CD4-positive, alpha-beta memory T cell (primary cell): ENCODE data around the gene RBM19. TPM values are rescaled to one million over a fixed set of nuclear protein-coding genes. Genes with fewer than 3 reads are reported as not detected.
A peak's percentile ranks its signal among the peaks of the same experiment; 100 is the strongest.

Experiments
- CTCF ChIA-PET: fragments of 350-600 bp; sonication (Branson Sonifier 250); formaldehyde crosslinking; loops from one replicate; lab custom pipeline; 2021; ENCODE audit warnings: inconsistent platforms; ENCODE audit not compliant: partially characterized antibody; lab: Charles Lee
- POLR2A ChIA-PET: fragments of 350-600 bp; sonication (Branson Sonifier 250); formaldehyde crosslinking; loops from one replicate; lab custom pipeline; 2021; ENCODE audit not compliant: partially characterized antibody; lab: Charles Lee
- DNase-seq, 5 donors: peaks; one replicate each; pipeline versions ENCODE4 v3.0.0 to v3.0.0-alpha.2; 2020 to 2022; ENCODE audit warnings: mixed read lengths in 1 of 5
- H3K27ac ChIP-seq: one replicate; pipeline ENCODE4 v1.7.0; 2013; ENCODE audit warnings: low read depth, low read length
- H3K27me3 ChIP-seq: 2 replicates; pipeline ENCODE4 v1.7.0; 2013; ENCODE audit warnings: mild to moderate bottlenecking, low read length, moderate library complexity; ENCODE audit not compliant: insufficient read depth
- H3K36me3 ChIP-seq: 2 replicates; pipeline ENCODE4 v1.7.0; 2013; ENCODE audit warnings: mild to moderate bottlenecking, low read length, moderate library complexity; ENCODE audit not compliant: insufficient read depth
- H3K4me1 ChIP-seq: 2 replicates; pipeline ENCODE4 v1.7.0; 2013; ENCODE audit warnings: mild to moderate bottlenecking, low read length, moderate library complexity; ENCODE audit not compliant: insufficient read depth
- H3K4me3 ChIP-seq, 2 donors: one replicate each; pipeline ENCODE4 v1.7.0; 2013; ENCODE audit warnings: low read length in 2 of 2, mild to moderate bottlenecking in 1 of 2
- H3K9me3 ChIP-seq, 2 donors: one replicate each; pipeline ENCODE4 v1.7.0; 2013; ENCODE audit warnings: low read length in 2 of 2, control low read depth in 1 of 2; ENCODE audit not compliant: control insufficient read depth in 1 of 2
- H3K27ac Mint-ChIP-seq, 7 donors: one replicate each; pipeline ENCODE4 v1.8.0; 2020 to 2021; ENCODE audit warnings: mixed read lengths in 7 of 7, mild to moderate bottlenecking in 6 of 7, inconsistent platforms in 3 of 7, moderate library complexity in 3 of 7
- H3K27me3 Mint-ChIP-seq, 2 donors: one replicate each; pipeline ENCODE4 v1.8.0; 2020 to 2021; ENCODE audit warnings: mixed read lengths in 2 of 2
- H3K36me3 Mint-ChIP-seq, 2 donors: one replicate each; pipeline ENCODE4 v1.8.0; 2020 to 2021; ENCODE audit warnings: mixed read lengths in 2 of 2, inconsistent platforms in 1 of 2, mild to moderate bottlenecking in 1 of 2
- H3K4me1 Mint-ChIP-seq, 4 donors: one replicate each; pipeline ENCODE4 v1.8.0; 2020 to 2021; ENCODE audit warnings: mixed read lengths in 4 of 4, mild to moderate bottlenecking in 1 of 4
- H3K4me3 Mint-ChIP-seq, 8 donors: one replicate each; pipeline ENCODE4 v1.8.0; 2020 to 2021; ENCODE audit warnings: mixed read lengths in 8 of 8, mild to moderate bottlenecking in 7 of 8, moderate library complexity in 6 of 8, inconsistent platforms in 3 of 8
- H3K9me3 Mint-ChIP-seq, 8 donors: one replicate each; pipeline ENCODE4 v1.8.0; 2020 to 2021; ENCODE audit warnings: mixed read lengths in 8 of 8, mild to moderate bottlenecking in 5 of 8, inconsistent platforms in 3 of 8, moderate library complexity in 1 of 8
- intact Hi-C: fragments of 100-400 bp; cut with micrococcal nuclease; formaldehyde crosslinking; loops from one replicate; pipeline ENCODE4 v1.15.1; 2023
- polyA plus RNA-seq, 2 donors: library from polyadenylated mRNA; unstranded; fragments of 300-500 nt; fragmentation: Illumina TruSeq; gene quantifications; one replicate each; pipeline ENCODE4 v1.2.3, GENCODE V29; 2021
- total RNA-seq, 2 experiments: library from RNA; stranded (reverse); gene quantifications; one replicate each; pipeline ENCODE4 v1.2.3, GENCODE V29; 2021

RBM19 gene
- total and polyA plus RNA-seq, 4 experiments from 2014 or later, result 2.9 to 78.4 (median 42.4) TPM

DNA sequence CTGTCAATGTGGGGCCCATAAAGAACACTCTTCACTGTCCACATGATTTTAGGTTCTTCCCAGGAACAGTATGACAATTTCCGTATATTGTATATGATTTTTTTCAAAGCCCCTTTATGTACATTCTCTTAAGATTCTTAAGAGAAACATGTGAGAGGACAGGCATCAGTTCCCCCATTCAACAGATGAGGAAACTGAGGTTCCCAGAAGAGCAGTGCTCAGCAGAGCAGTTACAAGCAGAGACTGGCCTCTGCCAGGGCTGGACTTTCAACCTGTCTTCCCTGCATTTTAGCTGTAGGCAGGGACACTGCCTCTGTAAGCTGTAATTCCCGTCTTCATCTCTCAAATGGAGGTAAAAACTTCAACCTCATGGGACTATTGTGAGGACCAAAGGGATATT, 77.7 kb downstream of the RBM19 start:
- Histone ChIP-seq H3K4me3 (no peak overlapping the region), H3K4me1 (no peaks in the 10 kb centered on the region), H3K27me3 (no peaks in the 10 kb centered on the region), H3K9me3 (no peaks in the 10 kb centered on the region), H3K36me3 (no peaks in the 10 kb centered on the region), H3K27ac (no peak overlapping the region)
- POLR2A ChIA-PET, result no interaction called here
- Mint-ChIP-seq H3K9me3 (no peaks in the 10 kb centered on the region), H3K27ac (no peak overlapping the region), H3K4me3 (no peak overlapping the region), H3K4me1 (no peaks in the 10 kb centered on the region), H3K36me3 (peaks cover 52 to 53% of the 10 kb centered on the region in 2 donors), H3K27me3 (no peaks in the 10 kb centered on the region)
- CTCF ChIA-PET, result no interaction called here
- intact Hi-C loops, result no loop called here
- DNase-seq, result no peak

DNA sequence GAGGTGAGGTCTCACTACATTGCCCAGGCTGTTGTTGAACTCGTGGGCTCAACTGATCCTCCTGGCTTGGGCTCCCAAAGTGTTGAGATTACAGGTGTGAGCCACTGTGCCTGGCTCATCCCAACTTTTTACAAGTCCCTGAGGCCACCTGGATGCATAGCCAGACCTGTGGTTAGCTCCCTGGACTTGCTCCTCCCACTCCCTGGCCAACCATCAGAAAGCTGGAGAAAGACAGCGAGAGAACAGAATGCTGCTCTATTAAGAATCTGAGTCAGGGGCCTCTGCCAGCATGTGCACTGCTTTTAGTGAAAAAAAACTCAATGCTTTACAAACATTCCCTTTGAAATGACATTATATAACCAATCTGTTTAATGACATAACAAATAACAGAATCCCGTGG, 78.2 kb downstream of the RBM19 start:
- Mint-ChIP-seq H3K36me3 (peaks cover 52 to 55% of the 10 kb centered on the region in 2 donors), H3K4me1 (no peaks in the 10 kb centered on the region)
- no peaks in the 10 kb centered on the region for H3K36me3 ChIP-seq

DNA sequence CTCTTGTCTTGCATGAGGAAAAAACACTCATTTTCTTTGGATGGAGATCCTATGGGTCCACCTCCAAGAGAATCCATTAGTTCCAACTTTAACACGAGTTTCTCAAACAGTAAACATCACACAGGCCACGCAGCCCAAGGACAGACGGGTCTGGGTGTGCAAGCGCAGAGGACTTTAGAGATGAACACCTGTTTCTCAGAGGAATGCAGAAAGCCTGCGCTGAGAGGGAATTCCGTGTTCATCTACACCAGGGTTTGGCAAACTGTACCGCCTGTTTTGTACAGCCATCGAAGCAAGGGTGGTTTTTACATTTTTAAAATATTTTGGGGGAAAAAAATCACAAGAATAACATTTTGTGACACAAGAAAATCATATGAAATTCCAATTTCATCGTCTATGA, 79.4 kb downstream of the RBM19 start:
- H3K36me3 ChIP-seq, result no peaks in the 10 kb centered on the region
- H3K27me3 ChIP-seq, result no peaks in the 10 kb centered on the region
- intact Hi-C loops, result no loop called here
- no peak overlapping the region for H3K4me3 Mint-ChIP-seq
- no peak for DNase-seq
- CTCF ChIA-PET, result no interaction called here
- H3K9me3 Mint-ChIP-seq, result no peaks in the 10 kb centered on the region
- no peaks in the 10 kb centered on the region for H3K4me1 ChIP-seq
- no peak overlapping the region for H3K4me3 ChIP-seq
- peaks cover 46 to 49% of the 10 kb centered on the region in 2 donors for H3K36me3 Mint-ChIP-seq
- H3K27ac Mint-ChIP-seq, result no peak overlapping the region
- H3K27me3 Mint-ChIP-seq, result no peaks in the 10 kb centered on the region
- POLR2A ChIA-PET, result no interaction called here
- no peak overlapping the region for H3K27ac ChIP-seq
- no peaks in the 10 kb centered on the region for H3K4me1 Mint-ChIP-seq
- no peaks in the 10 kb centered on the region for H3K9me3 ChIP-seq

More for the DNA sequence above, 78.2 kb downstream of the RBM19 start:
- no peak for DNase-seq
- H3K27ac Mint-ChIP-seq, result no peak overlapping the region
- H3K4me3 Mint-ChIP-seq, result no peak overlapping the region
- intact Hi-C loops, result no loop called here
- H3K9me3 ChIP-seq, result no peaks in the 10 kb centered on the region
- ChIA-PET CTCF (no interaction called here), POLR2A (no interaction called here)
- no peaks in the 10 kb centered on the region for H3K27me3 ChIP-seq
- no peaks in the 10 kb centered on the region for H3K27me3 Mint-ChIP-seq
- H3K4me1 ChIP-seq, result no peaks in the 10 kb centered on the region
- no peak overlapping the region for H3K4me3 ChIP-seq
- no peaks in the 10 kb centered on the region for H3K9me3 Mint-ChIP-seq
- H3K27ac ChIP-seq, result no peak overlapping the region

DNA sequence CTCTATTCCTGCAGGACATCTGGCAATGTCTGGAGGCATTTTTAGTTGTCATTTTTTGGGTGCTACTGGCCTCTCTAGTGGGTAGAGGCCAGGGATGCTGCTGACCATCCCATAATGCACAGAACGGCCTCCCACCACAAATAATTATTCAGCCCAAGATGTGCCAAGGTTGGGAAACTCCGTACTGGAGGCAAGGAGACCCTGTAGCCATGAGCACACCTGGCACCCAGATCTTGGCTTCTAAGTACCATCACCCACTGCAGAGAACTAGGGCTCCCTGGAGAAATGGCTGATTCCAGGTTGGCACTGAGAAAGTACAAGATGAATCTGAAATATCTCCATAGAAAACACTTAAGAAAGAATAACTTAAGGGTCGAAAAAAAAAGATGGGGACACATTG, 81.7 kb downstream of the RBM19 start:
- H3K27ac ChIP-seq, result no peak overlapping the region
- no peaks in the 10 kb centered on the region for H3K9me3 ChIP-seq
- H3K4me3 ChIP-seq, result no peak overlapping the region
- H3K9me3 Mint-ChIP-seq, result peaks cover 0 to 1% (median 0%) of the 10 kb centered on the region in 8 donors
- H3K27ac Mint-ChIP-seq, result no peak overlapping the region
- no peak overlapping the region for H3K4me3 Mint-ChIP-seq
- ChIA-PET POLR2A (no interaction called here), CTCF (no interaction called here)
- no peaks in the 10 kb centered on the region for H3K27me3 ChIP-seq
- H3K36me3 ChIP-seq, result no peaks in the 10 kb centered on the region
- peaks cover 46 to 48% of the 10 kb centered on the region in 2 donors for H3K36me3 Mint-ChIP-seq
- DNase-seq, result no peak
- intact Hi-C loops, result no loop called here
- H3K27me3 Mint-ChIP-seq, result no peaks in the 10 kb centered on the region
- no peaks in the 10 kb centered on the region for H3K4me1 Mint-ChIP-seq
- no peaks in the 10 kb centered on the region for H3K4me1 ChIP-seq

DNA sequence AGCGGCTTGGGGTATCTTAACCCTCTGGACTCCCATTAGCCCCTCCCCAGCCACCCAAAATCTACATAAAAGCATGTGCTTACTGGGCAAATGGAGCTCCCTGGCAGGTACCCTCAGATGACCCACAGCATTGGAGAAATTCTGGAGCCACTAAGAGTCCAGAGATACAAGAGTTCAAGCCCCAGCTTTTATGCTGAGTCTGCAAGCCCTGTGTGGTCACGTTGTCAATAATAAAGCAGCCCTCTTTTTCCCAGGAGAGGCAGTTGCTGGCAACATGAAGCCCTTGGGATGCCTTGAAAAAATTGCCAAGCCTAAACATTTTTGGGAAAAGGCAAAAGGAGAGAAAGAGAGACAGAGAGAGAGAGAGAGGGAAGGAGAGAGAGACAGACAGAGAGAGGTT, 83.4 kb downstream of the RBM19 start:
- Mint-ChIP-seq H3K4me3 (no peak overlapping the region), H3K9me3 (peaks cover 0 to 4% (median 0%) of the 10 kb centered on the region in 8 donors), H3K27me3 (no peaks in the 10 kb centered on the region), H3K27ac (peak overlapping the region in 2 of 7 donors; percentile 13 to 15), H3K4me1 (peaks cover 0 to 2% (median 0%) of the 10 kb centered on the region in 4 donors), H3K36me3 (peaks cover 36 to 49% of the 10 kb centered on the region in 2 donors)
- Histone ChIP-seq H3K27ac (no peak overlapping the region), H3K36me3 (no peaks in the 10 kb centered on the region), H3K4me1 (no peaks in the 10 kb centered on the region), H3K27me3 (no peaks in the 10 kb centered on the region), H3K4me3 (no peak overlapping the region), H3K9me3 (no peaks in the 10 kb centered on the region)
- POLR2A ChIA-PET, result no interaction called here
- intact Hi-C loops, result no loop called here
- CTCF ChIA-PET, result no interaction called here
- DNase-seq, result no peak

DNA sequence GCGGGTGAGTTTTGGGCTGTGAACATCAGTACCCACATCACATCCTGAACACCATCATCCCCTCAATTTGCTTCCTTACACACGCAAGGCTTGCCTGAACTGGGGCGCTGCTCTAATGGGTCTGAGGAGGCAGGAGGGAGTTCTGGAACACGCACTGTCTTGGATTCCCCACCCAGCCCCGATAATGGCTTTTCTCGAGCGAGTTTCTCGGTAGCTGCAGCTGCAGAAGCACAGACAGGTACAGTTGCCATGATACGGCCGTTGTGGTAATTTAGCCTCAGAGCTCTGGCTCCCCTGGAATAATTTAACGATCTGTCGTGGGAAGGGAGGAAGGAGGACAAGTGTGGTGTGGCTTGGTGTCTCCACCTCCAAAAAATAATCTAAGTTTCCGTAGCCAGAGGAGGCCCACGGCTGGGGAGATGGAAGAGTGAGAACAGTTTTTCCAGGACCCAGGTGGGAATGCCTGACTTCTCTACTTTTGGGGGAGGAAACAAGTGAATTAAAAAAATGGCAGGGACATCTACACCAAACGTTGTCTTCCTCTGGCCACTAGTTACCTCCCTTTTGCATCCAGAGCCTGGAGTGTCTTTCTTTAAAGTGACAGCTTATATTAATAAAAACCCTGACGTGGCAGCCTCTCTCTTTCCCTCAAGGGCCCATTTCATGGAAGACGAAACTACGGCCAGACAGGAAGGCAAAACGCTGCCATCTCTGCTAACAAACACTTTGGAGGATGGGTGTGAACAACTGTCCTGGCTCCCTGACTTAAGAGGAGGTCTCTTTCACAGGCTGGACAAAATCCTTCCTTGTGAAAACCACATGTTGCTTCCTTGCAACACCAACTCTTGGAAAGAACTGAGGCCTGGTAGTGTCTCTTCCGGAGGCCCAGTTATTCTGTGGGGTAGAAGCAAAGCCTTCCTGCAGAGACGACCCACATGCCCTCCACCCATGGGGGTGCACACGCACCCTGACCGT, 84.8 kb downstream of the RBM19 start:
- Mint-ChIP-seq H3K27ac (peak overlapping the region in 1 of 7 donors; percentile 52), H3K36me3 (peaks cover 36 to 46% of the 10 kb centered on the region in 2 donors), H3K4me3 (no peak overlapping the region), H3K27me3 (no peaks in the 10 kb centered on the region), H3K4me1 (peaks cover 0 to 2% (median 0%) of the 10 kb centered on the region in 4 donors), H3K9me3 (peaks cover 0 to 4% (median 0%) of the 10 kb centered on the region in 8 donors)
- H3K9me3 ChIP-seq, result no peaks in the 10 kb centered on the region
- ChIA-PET CTCF (no interaction called here), POLR2A (no interaction called here)
- H3K27ac ChIP-seq, result no peak overlapping the region
- intact Hi-C loops, result no loop called here
- no peaks in the 10 kb centered on the region for H3K36me3 ChIP-seq
- H3K27me3 ChIP-seq, result no peaks in the 10 kb centered on the region
- H3K4me1 ChIP-seq, result no peaks in the 10 kb centered on the region
- no peak for DNase-seq
- no peak overlapping the region for H3K4me3 ChIP-seq

DNA sequence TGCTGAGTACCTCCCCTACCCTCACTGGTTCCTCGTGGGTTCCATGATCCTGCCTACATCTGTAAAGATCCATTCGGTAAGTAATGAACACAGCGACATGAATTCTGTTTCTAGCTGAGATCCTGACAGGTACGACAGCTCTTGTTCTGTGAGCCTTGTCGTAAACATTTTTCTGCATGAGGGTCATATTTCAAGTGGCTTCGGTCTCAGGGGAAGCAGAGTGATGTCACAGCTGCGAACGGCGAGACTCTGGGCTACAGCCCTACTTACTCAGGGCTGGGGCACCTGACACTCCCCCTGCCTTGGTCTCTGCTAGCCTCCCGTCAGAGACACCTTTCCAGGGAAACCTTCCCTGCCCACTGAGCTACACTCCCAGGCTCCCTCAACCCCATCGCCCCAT, 85.8 kb downstream of the RBM19 start:
- peaks cover 38 to 48% of the 10 kb centered on the region in 2 donors for H3K36me3 Mint-ChIP-seq
- DNase-seq, result no peak
- no peaks in the 10 kb centered on the region for H3K27me3 Mint-ChIP-seq
- H3K27me3 ChIP-seq, result no peaks in the 10 kb centered on the region
- H3K27ac Mint-ChIP-seq, result peak overlapping the region in 2 of 7 donors; percentile 12 to 31
- CTCF ChIA-PET, result no interaction called here
- H3K27ac ChIP-seq, result no peak overlapping the region
- H3K4me1 ChIP-seq, result no peaks in the 10 kb centered on the region
- peaks cover 0 to 4% (median 0%) of the 10 kb centered on the region in 8 donors for H3K9me3 Mint-ChIP-seq
- H3K4me3 ChIP-seq, result no peak overlapping the region
- POLR2A ChIA-PET, result no interaction called here
- peaks cover 0 to 3% (median under 1%) of the 10 kb centered on the region in 4 donors for H3K4me1 Mint-ChIP-seq
- H3K9me3 ChIP-seq, result no peaks in the 10 kb centered on the region
- no peak overlapping the region for H3K4me3 Mint-ChIP-seq
- intact Hi-C loops, result no loop called here
- H3K36me3 ChIP-seq, result no peaks in the 10 kb centered on the region
